H1 (cell line): ENCODE measurements around the gene ABLIM1. TPM values are rescaled to one million over a fixed set of nuclear protein-coding genes. Genes with fewer than 3 reads are reported as not detected.

Source experiments
- CTBP2 ChIP-seq: IDR thresholded peaks from 2 replicates; pipeline ENCODE4 v1.7.0; 2011; ENCODE audit warnings: borderline replicate concordance, mild to moderate bottlenecking, moderate library complexity, mixed read lengths, low read length; ENCODE audit not compliant: insufficient read depth, insufficient read length
- FOSL1 ChIP-seq: IDR thresholded peaks from 2 replicates; pipeline ENCODE4 v1.6.1; 2011; ENCODE audit warnings: mild to moderate bottlenecking, low read depth, low read length, moderate library complexity; ENCODE audit not compliant: insufficient read depth
- MAFK ChIP-seq: IDR thresholded peaks from 2 replicates; pipeline ENCODE4 v1.6.1; 2012; ENCODE audit warnings: low read depth, mild to moderate bottlenecking, improper control_type of control experiment, low read length
- POU5F1 ChIP-seq: IDR thresholded peaks from 2 replicates; pipeline ENCODE4 v1.6.1; 2011; ENCODE audit warnings: low read depth, mild to moderate bottlenecking, low read length, moderate library complexity
- polyA plus RNA-seq, 7 experiments: library from polyadenylated mRNA; depleted of rRNA in 3 of 7; stranded (reverse) in 5 of 7; unstranded in 2 of 7; fragments of >200 nt in 5 of 7; fragments of 200-250 nt in 2 of 7; gene quantifications; 1 replicate in 5 of 7; 2 replicates in 1 of 7; 4 replicates in 1 of 7; pipeline versions ENCODE4 v1.2.1 to v1.2.3, GENCODE V29; 2011 to 2013; ENCODE audit warnings: missing spikeins in 2 of 7, mixed read lengths in 2 of 7
- total RNA-seq: library from RNA; stranded (reverse); fragmentation: NEBNext Ultra II Directional; extraction: Animal tissue kit (Norgen Biotek cat#: 25700); gene quantifications from 2 replicates; pipeline ENCODE4 v1.2.1, GENCODE V29; 2021

Gene ABLIM1
- total and polyA plus RNA-seq, 2 of the 8 experiments (the other 6 are each of a cell fraction or from before 2014, with no cell fraction given) = 51.2 to 51.7 TPM

GRCh38 chr10:114611617-114612016 lies 46.5 kb downstream of the ABLIM1 start (continued):
- TF ChIP-seq POU5F1 (no peak), MAFK (no peak), FOSL1 (no peak), CTBP2 (no peak)
